Stimulated activated naive CD8-positive, alpha-beta T cell treated with anti-CD3 and anti-CD28 coated beads, Interleukin-15, Interleukin-2, amounts not matched to agents 100 ng/mL and 50 ng/mL, for 24 hours (primary cell): ENCODE results near the gene FRMD8.

Source experiments
- H3K27ac Mint-ChIP-seq: one replicate; pipeline ENCODE4 v1.8.0; 2021; ENCODE audit warnings: mild to moderate bottlenecking, mixed read lengths
- H3K27me3 Mint-ChIP-seq: one replicate; pipeline ENCODE4 v1.8.0; 2021; ENCODE audit warnings: mixed read lengths
- H3K36me3 Mint-ChIP-seq: one replicate; pipeline ENCODE4 v1.8.0; 2021; ENCODE audit warnings: low read depth, mixed read lengths
- H3K4me1 Mint-ChIP-seq: one replicate; pipeline ENCODE4 v1.8.0; 2021; ENCODE audit warnings: low read depth, mixed read lengths
- H3K4me3 Mint-ChIP-seq: one replicate; pipeline ENCODE4 v1.8.0; 2021; ENCODE audit warnings: mild to moderate bottlenecking, mixed read lengths
- H3K9me3 Mint-ChIP-seq: one replicate; pipeline ENCODE4 v1.8.0; 2021; ENCODE audit warnings: mixed read lengths

FRMD8 gene

DNA sequence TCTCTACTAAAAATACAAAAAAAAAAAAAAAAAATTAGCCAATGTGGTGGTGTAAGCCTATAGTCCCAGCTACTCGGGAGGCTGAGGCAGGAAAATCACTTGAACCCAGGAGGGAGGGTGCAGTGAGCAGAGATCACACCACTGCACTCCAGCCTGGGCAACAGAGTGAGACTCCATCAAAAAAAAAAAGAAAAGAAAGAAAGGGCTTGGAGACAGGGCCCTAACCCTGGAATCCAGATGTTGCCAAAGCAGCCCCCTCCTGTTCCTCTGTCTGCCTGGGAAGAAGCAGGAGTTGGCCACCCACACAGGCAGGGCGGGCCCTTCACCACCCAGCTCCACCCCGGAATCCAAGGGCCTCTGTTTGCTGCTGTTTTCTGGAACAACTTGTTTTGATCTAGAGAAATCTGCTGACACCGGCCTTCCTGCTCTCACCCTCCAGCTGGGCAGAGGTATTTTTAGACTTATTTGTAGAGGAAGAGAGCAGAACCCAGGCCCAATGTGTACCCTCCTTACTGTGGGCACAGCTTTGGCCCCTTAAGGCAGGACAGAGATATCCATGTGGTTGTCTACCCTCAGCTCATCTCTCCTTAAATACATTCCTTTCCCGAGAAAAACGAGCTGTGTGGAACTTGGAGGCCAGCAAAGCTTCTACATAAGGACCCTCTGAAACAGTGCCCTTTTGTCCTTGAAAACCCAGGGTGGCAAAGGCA lies 33.5 kb downstream of the FRMD8 start:
- H3K36me3 Mint-ChIP-seq: peaks cover 26% of the 10 kb centered on the region
- H3K4me1 Mint-ChIP-seq: peaks cover 73% of the 10 kb centered on the region
- peak overlapping the region; percentile 99 for H3K4me3 Mint-ChIP-seq

DNA sequence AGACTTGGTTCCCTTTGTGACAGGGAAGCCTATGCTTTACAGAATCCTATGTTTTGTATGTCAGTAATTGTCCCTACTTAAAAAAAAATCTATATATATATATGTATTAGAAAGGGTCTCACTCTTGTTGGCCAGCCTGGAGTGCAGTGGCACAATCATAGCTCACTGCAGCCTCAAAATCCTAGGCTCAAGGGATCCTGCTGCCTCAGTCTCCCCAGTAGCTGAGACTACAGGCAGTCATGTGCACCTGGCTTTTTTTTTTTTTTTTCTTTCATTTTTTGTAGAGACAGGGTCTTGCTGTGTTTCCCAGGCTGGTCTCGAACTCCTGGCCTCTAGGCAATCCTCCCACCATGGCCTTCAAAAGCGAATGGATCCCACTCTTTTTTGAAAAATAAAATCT lies 34.1 kb downstream of the FRMD8 start:
- peak overlapping the region; percentile 99 for H3K4me3 Mint-ChIP-seq
- H3K4me1 Mint-ChIP-seq: peaks cover 77% of the 10 kb centered on the region
- H3K27me3 Mint-ChIP-seq: no peaks in the 10 kb centered on the region
- peak overlapping the region; percentile 100 for H3K27ac Mint-ChIP-seq
- H3K36me3 Mint-ChIP-seq: peaks cover 32% of the 10 kb centered on the region
- H3K9me3 Mint-ChIP-seq: no peaks in the 10 kb centered on the region

More for the DNA sequence above, 33.5 kb downstream of the FRMD8 start:
- no peaks in the 10 kb centered on the region for H3K27me3 Mint-ChIP-seq
- peak overlapping the region; percentile 100 for H3K27ac Mint-ChIP-seq
- no peaks in the 10 kb centered on the region for H3K9me3 Mint-ChIP-seq

DNA sequence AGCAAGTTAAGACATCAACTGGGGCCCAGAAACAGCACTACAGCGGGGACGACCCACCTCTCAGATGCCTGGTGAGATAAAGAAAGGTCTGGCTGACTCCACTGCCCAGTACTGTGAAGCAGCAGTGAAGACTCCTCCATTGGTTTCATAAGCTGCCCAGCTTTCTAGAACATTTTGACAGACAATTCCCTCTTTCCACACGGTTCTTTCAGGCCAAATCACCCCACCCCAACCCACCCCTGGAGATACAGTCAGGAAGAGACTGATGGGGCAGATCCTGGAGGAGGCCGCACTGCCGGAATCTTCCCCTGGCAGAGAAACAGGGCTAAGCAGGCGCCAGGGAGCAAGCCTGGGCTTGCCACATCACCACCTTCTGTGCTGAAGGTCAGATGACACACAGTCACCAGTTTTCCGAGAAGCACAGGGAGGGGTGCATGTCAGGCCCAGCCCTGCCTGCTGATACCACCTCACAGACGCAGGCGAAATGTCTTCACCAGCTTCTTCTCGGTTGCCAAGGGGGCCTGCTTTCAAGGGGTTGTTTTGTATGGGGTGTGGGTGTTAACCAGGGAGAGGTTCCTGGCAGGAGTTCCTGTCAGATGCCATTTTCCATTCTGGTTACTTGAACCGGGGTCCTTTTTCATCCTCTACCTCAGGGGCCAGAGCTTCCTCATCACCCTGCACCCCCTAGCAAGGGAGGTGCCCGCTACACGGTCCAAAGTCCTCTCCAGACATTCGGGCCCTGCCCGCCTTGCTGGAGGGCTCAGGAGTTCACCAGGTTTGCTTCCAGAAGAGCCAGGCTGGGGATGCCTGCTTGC lies 34.7 kb downstream of the FRMD8 start:
- peak overlapping the region; percentile 100 for H3K27ac Mint-ChIP-seq
- H3K36me3 Mint-ChIP-seq: peaks cover 38% of the 10 kb centered on the region
- peak overlapping the region; percentile 99 for H3K4me3 Mint-ChIP-seq
- H3K4me1 Mint-ChIP-seq: peaks cover 75% of the 10 kb centered on the region
- no peaks in the 10 kb centered on the region for H3K9me3 Mint-ChIP-seq
- no peaks in the 10 kb centered on the region for H3K27me3 Mint-ChIP-seq

DNA sequence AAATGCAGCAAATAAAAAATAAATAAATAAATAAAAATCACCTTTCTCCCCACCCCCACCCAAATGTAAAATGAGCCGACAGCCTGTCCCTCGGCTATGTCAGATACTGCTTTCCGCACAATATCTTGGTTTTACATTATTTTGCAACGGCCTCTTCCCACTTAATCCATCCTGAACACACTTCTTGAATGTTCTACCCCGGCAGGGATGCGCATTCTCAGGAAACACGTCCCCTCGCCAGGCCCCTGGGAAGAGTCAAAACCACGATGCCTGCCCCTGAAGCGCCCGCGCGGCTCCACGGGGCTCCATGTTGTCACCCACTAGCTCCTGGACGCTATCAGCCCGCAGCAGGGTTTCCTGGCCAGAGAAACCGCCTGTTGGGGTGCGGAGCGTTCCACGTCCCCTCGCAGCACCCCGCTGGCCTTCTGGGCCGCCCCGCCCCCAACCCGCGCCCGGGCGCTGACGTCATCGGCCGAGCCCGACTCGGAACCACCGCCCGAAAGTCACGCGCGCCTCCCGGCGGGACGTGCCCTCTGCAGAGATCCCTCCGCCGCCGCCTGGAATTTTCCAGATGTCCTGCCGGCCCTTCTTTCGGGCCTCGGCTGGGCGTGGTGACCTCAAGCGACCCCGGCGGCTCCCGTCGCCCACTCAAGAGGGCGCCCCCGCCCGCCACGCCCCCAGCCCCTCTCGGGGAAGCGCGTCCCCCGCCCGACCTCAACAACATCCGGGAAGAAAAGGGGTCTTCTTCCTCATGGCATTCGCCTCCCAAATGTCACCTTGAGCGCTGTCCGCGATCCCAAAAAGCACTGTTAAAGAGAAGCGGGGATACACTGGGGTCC lies 35.6 kb downstream of the FRMD8 start:
- peaks cover 47% of the 10 kb centered on the region for H3K36me3 Mint-ChIP-seq
- H3K9me3 Mint-ChIP-seq: no peaks in the 10 kb centered on the region
- H3K27ac Mint-ChIP-seq: peak overlapping the region; percentile 100
- H3K4me3 Mint-ChIP-seq: peak overlapping the region; percentile 99
- peaks cover 75% of the 10 kb centered on the region for H3K4me1 Mint-ChIP-seq
- no peaks in the 10 kb centered on the region for H3K27me3 Mint-ChIP-seq

DNA sequence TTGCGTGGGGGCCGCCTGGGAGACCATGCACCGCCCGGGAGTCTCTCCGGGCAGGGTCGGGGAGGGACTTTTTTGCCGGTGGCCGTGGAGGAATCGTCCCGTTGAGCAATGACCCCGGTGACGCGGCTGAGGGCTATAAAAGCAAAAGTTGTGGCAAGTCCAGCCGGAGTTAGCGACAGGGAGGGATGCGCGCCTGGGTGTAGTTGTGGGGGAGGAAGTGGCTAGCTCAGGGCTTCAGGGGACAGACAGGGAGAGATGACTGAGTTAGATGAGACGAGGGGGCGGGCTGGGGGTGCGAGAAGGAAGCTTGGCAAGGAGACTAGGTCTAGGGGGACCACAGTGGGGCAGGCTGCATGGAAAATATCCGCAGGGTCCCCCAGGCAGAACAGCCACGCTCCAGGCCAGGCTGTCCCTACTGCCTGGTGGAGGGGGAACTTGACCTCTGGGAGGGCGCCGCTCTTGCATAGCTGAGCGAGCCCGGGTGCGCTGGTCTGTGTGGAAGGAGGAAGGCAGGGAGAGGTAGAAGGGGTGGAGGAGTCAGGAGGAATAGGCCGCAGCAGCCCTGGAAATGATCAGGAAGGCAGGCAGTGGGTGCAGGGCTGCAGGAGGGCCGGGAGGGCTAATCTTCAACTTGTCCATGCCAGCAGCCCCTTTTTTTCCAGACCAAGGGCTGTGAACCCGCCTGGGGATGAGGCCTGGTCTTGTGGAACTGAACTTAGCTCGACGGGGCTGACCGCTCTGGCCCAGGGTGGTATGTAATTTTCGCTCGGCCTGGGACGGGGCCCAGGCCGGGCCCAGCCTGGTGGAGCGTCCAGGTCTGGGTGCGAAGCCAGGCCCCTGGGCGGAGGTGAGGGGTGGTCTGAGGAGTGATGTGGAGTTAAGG lies 36.4 kb downstream of the FRMD8 start, which contains the start of gene NEAT1:
Gene NEAT1, plus strand, starts transcription at position 166 of the 883 bp plus-strand sequence.
- H3K9me3 Mint-ChIP-seq: no peaks in the 10 kb centered on the region
- H3K27me3 Mint-ChIP-seq: no peaks in the 10 kb centered on the region
- H3K4me3 Mint-ChIP-seq: peak within 1 kb of the TSS; percentile 99
- H3K27ac Mint-ChIP-seq: peak within 1 kb of the TSS; percentile 100
- H3K4me1 Mint-ChIP-seq: peaks cover 75% of the 10 kb centered on the region
- peaks cover 55% of the 10 kb centered on the region for H3K36me3 Mint-ChIP-seq

DNA sequence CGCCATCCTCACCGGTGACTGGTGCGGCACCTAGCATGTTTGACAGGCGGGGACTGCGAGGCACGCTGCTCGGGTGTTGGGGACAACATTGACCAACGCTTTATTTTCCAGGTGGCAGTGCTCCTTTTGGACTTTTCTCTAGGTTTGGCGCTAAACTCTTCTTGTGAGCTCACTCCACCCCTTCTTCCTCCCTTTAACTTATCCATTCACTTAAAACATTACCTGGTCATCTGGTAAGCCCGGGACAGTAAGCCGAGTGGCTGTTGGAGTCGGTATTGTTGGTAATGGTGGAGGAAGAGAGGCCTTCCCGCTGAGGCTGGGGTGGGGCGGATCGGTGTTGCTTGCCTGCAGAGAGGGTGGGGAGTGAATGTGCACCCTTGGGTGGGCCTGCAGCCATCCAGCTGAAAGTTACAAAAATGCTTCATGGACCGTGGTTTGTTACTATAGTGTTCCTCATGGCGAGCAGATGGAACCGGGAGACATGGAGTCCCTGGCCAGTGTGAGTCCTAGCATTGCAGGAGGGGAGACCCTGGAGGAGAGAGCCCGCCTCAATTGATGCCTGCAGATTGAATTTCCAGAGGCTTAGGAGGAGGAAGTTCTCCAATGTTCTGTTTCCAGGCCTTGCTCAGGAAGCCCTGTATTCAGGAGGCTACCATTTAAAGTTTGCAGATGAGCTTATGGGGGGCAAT lies 37.2 kb downstream of the FRMD8 start:
- H3K4me1 Mint-ChIP-seq: peaks cover 76% of the 10 kb centered on the region

DNA sequence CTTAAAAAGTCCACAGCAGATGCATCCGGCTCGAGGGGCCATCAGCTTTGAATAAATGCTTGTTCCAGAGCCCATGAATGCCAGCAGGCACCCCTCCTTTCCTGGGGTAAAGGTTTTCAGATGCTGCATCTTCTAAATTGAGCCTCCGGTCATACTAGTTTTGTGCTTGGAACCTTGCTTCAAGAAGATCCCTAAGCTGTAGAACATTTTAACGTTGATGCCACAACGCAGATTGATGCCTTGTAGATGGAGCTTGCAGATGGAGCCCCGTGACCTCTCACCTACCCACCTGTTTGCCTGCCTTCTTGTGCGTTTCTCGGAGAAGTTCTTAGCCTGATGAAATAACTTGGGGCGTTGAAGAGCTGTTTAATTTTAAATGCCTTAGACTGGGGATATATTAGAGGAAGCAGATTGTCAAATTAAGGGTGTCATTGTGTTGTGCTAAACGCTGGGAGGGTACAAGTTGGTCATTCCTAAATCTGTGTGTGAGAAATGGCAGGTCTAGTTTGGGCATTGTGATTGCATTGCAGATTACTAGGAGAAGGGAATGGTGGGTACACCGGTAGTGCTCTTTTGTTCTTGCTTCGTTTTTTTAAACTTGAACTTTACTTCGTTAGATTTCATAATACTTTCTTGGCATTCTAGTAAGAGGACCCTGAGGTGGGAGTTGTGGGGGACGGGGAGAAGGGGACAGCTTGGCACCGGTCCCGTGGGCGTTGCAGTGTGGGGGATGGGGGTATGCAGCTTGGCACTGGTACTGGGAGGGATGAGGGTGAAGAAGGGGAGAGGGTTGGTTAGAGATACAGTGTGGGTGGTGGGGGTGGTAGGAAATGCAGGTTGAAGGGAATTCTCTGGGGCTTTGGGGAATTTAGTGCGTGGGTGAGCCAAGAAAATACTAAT lies 38.0 kb downstream of the FRMD8 start:
- no peaks in the 10 kb centered on the region for H3K27me3 Mint-ChIP-seq
- peaks cover 76% of the 10 kb centered on the region for H3K4me1 Mint-ChIP-seq
- peak overlapping the region; percentile 100 for H3K27ac Mint-ChIP-seq
- H3K4me3 Mint-ChIP-seq: peak overlapping the region; percentile 99
- H3K9me3 Mint-ChIP-seq: no peaks in the 10 kb centered on the region
- peaks cover 65% of the 10 kb centered on the region for H3K36me3 Mint-ChIP-seq

More for the DNA sequence above, 37.2 kb downstream of the FRMD8 start:
- Mint-ChIP-seq H3K36me3 (peaks cover 61% of the 10 kb centered on the region), H3K27ac (peak overlapping the region; percentile 100), H3K9me3 (no peaks in the 10 kb centered on the region), H3K4me3 (peak overlapping the region; percentile 99), H3K27me3 (no peaks in the 10 kb centered on the region)

DNA sequence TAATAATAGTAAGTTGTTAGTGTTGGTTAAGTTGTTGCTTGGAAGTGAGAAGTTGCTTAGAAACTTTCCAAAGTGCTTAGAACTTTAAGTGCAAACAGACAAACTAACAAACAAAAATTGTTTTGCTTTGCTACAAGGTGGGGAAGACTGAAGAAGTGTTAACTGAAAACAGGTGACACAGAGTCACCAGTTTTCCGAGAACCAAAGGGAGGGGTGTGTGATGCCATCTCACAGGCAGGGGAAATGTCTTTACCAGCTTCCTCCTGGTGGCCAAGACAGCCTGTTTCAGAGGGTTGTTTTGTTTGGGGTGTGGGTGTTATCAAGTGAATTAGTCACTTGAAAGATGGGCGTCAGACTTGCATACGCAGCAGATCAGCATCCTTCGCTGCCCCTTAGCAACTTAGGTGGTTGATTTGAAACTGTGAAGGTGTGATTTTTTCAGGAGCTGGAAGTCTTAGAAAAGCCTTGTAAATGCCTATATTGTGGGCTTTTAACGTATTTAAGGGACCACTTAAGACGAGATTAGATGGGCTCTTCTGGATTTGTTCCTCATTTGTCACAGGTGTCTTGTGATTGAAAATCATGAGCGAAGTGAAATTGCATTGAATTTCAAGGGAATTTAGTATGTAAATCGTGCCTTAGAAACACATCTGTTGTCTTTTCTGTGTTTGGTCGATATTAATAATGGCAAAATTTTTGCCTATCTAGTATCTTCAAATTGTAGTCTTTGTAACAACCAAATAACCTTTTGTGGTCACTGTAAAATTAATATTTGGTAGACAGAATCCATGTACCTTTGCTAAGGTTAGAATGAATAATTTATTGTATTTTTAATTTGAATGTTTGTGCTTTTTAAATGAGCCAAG lies 38.9 kb downstream of the FRMD8 start:
- Mint-ChIP-seq H3K4me1 (peaks cover 77% of the 10 kb centered on the region), H3K36me3 (peaks cover 65% of the 10 kb centered on the region), H3K9me3 (no peaks in the 10 kb centered on the region), H3K27me3 (no peaks in the 10 kb centered on the region), H3K27ac (peak overlapping the region; percentile 100), H3K4me3 (peak overlapping the region; percentile 99)

DNA sequence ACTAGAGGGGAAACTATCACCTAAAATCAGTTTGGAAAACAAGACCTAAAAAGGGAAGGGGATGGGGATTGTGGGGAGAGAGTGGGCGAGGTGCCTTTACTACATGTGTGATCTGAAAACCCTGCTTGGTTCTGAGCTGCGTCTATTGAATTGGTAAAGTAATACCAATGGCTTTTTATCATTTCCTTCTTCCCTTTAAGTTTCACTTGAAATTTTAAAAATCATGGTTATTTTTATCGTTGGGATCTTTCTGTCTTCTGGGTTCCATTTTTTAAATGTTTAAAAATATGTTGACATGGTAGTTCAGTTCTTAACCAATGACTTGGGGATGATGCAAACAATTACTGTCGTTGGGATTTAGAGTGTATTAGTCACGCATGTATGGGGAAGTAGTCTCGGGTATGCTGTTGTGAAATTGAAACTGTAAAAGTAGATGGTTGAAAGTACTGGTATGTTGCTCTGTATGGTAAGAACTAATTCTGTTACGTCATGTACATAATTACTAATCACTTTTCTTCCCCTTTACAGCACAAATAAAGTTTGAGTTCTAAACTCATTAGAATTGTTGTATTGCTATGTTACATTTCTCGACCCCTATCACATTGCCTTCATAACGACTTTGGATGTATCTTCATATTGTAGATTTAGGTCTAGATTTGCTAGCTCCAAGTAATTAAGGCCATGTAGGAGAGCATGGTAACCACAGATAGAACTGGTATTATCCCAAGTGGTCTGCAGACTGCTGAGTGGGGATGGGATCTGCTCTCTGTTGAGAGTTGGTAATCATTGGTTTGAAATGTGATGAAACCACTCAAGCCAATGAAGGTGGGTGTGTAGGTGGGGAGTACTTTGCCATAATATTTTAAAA lies 39.8 kb downstream of the FRMD8 start:
- H3K4me3 Mint-ChIP-seq: peak overlapping the region; percentile 99
- no peaks in the 10 kb centered on the region for H3K27me3 Mint-ChIP-seq
- peaks cover 65% of the 10 kb centered on the region for H3K36me3 Mint-ChIP-seq
- no peaks in the 10 kb centered on the region for H3K9me3 Mint-ChIP-seq
- peaks cover 81% of the 10 kb centered on the region for H3K4me1 Mint-ChIP-seq
- H3K27ac Mint-ChIP-seq: peak overlapping the region; percentile 100

DNA sequence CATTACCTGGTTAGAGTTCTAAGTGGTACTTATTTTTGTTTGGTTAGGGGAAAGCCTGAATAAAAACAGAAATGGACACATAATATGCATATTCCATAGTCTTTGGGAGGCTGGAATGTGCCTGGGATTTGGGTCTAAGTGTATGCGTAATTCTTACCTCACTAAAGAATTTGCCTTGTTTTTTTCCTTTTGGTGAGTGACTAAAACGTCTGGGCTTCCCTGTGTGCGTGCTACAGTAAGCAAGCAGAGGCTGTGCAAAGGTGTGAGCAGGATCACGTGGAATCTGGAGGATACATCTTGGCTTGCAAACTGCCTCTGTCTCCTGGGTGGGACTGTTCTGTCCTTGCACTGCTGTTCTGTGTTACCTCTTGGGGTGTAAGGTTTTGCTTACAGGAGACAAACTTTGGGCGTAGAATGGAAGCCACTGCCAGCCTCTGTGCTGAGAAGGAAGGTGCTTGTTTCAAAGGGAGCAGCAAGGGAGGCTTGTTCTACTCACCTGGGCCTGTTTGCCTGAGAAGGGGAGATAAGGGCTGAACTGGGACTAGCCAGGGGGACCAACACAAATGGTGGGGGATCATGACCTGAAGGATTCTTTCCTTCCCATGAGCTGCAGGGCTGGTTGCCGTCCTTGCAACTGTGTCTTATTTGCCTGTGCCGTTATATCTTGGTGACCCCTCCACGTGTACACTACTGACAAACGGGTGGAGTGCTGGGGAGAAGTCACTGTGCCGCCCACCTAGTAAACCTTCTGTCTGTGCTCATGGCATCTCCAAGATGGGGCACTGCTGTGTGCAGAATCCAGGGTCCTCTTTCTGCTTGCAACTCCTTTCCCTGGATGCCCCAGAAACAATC lies 40.6 kb downstream of the FRMD8 start:
- Mint-ChIP-seq H3K27ac (peak overlapping the region; percentile 100), H3K36me3 (peaks cover 68% of the 10 kb centered on the region), H3K9me3 (no peaks in the 10 kb centered on the region), H3K4me3 (peak overlapping the region; percentile 99), H3K27me3 (no peaks in the 10 kb centered on the region), H3K4me1 (peaks cover 89% of the 10 kb centered on the region)
